Gastroesophageal sphincter (tissue), 3 donors: ENCODE measurements around the gene PKP3.

ENCODE experiments used
- CTCF ChIP-seq, 4 experiments: fragments of 200-600 bp in 2 of 4; fragments of 450-650 bp in 2 of 4; sonication (generic) in 1 of 4; IDR thresholded peaks; one replicate each; pipeline ENCODE4 v1.5.1; 2017 to 2019; ENCODE audit warnings: antibody characterized with exemption in 4 of 4, mild to moderate bottlenecking in 2 of 4, moderate library complexity in 2 of 4
- POLR2A ChIP-seq, 2 donors: fragments of 450-650 bp; IDR thresholded peaks; one replicate each; pipeline ENCODE4 v1.6.1; 2017; ENCODE audit warnings: antibody characterized with exemption in 2 of 2, mild to moderate bottlenecking in 2 of 2, moderate library complexity in 1 of 2

GRCh38 chr11:417652-418342 is 23.8 kb downstream of the PKP3 start:
- TF ChIP-seq CTCF (IDR thresholded peaks at IDR 0.05) = no peak
- TF ChIP-seq POLR2A (IDR thresholded peaks at IDR 0.05) = no peak
